HUES6 (cell line): ENCODE data around the gene LRRC26.
A peak's percentile ranks its signal among the peaks of the same experiment; 100 is the strongest.
"Not testable (repeated sequence)": the region's sequence is repeated elsewhere in the genome, so short reads cannot be mapped to it uniquely, and the experiment has no call there.

ENCODE experiments used
- H3K27ac ChIP-seq: 2 replicates; pipeline ENCODE4 v1.7.0; 2013; ENCODE audit warnings: low read depth, mild to moderate bottlenecking, low read length, inconsistent platforms
- H3K27me3 ChIP-seq: 2 replicates; pipeline ENCODE4 v1.6.1; 2013; ENCODE audit warnings: low read length; ENCODE audit not compliant: control insufficient read depth, insufficient read depth
- H3K36me3 ChIP-seq: 2 replicates; pipeline ENCODE4 v1.6.1; 2013; ENCODE audit warnings: low read length; ENCODE audit not compliant: control insufficient read depth, insufficient read depth
- H3K4me1 ChIP-seq: 2 replicates; pipeline ENCODE4 v1.6.1; 2013; ENCODE audit warnings: low read length; ENCODE audit not compliant: control insufficient read depth, insufficient read depth
- H3K4me3 ChIP-seq: 2 replicates; pipeline ENCODE4 v1.5.1; 2013; ENCODE audit warnings: low read depth, low read length
- H3K9ac ChIP-seq: one replicate; pipeline ENCODE4 v1.6.1; 2013; ENCODE audit warnings: mild to moderate bottlenecking, low read length
- H3K9me3 ChIP-seq: 2 replicates; pipeline ENCODE4 v1.6.1; 2013; ENCODE audit warnings: low read depth, low read length; ENCODE audit not compliant: control insufficient read depth, insufficient read depth

The LRRC26 gene

DNA sequence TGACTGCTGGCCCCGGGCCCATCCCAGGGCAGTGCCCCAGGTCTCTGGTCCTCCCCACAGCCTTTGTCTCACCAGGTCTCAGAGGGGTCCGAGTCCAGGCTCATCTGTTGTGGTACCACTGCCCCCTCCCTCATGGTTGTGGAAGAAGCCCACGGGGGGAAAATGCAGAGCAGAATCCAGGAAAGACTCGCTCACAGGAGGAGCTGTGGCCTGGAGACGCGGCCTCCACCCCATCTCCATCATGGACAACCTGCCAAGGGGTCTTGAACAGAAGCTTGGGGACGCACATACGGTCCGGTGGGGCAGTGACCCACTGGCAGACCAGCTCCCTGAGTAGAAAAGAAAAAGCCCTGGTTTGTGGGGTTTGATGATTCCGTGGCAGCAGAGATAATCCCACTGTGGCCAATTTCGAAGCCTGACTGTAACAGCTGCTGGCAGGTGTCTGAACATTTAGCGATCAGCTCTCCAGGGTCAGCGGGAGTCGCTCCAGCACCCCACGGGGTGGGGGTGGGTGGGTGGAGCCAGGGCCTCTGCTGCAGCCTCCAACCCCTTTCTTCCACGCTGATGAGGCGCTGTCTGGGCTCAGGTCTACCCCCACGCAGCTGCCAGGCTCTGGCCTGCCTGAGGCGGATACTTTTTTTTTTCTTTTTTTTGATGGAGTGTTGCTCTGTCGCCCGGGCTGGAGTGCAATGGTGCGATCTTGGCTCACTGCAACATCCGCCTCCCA lies 32.8 kb downstream of the LRRC26 start:
- H3K4me3 ChIP-seq, result no peak overlapping the region
- no peak overlapping the region for H3K27ac ChIP-seq
- 0 out of 2 replicates have a peak, but pooled peaks cover 3% of the 10 kb centered on the region for H3K4me1 ChIP-seq
- peaks cover 81% of the 10 kb centered on the region for H3K27me3 ChIP-seq
- no peak overlapping the region for H3K9ac ChIP-seq
- H3K9me3 ChIP-seq, result no peaks in the 10 kb centered on the region
- no peaks in the 10 kb centered on the region for H3K36me3 ChIP-seq

- no peak overlapping the region for H3K27ac ChIP-seq
- peaks cover 79% of the 10 kb centered on the region for H3K27me3 ChIP-seq
- no peak overlapping the region for H3K9ac ChIP-seq
- no peak overlapping the region for H3K4me3 ChIP-seq
- no peaks in the 10 kb centered on the region for H3K9me3 ChIP-seq
- 0 out of 2 replicates have a peak, but pooled peaks cover 3% of the 10 kb centered on the region for H3K4me1 ChIP-seq
- H3K36me3 ChIP-seq, result no peaks in the 10 kb centered on the region
Observed at GRCh38 chr9:137136261-137136880, 33.5 kb downstream of the LRRC26 start.

- peaks cover 76% of the 10 kb centered on the region for H3K27me3 ChIP-seq
- H3K36me3 ChIP-seq, H3K27ac ChIP-seq, H3K9me3 ChIP-seq, H3K9ac ChIP-seq, H3K4me1 ChIP-seq, H3K4me3 ChIP-seq: not testable (repeated sequence)
Observed at GRCh38 chr9:137135154-137135553, 34.7 kb downstream of the LRRC26 start.

DNA sequence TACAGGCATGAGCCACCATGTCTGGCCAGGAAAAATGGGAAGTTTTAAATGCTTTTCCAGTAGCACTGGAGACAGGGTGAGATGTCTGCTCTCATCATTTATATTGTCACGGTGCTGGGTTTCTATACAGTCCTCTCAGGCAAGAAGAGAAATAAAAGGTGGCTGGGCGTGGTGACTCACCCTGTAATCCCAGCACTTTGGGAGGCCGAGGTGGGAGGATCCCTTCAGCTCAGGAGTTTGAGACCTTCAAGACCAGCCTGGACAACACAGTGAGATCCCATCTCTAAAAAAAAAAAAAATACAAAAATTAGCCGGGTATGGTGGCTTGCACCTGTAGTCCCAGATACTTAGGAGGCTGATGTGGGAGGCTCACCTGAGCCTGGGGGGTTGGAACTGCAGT lies 35.7 kb downstream of the LRRC26 start:
- Histone ChIP-seq H3K36me3 (no peaks in the 10 kb centered on the region), H3K9ac (no peak overlapping the region), H3K9me3 (no peaks in the 10 kb centered on the region), H3K4me1 (0 out of 2 replicates have a peak, but pooled peaks cover 3% of the 10 kb centered on the region), H3K27ac (no peak overlapping the region), H3K4me3 (no peak overlapping the region), H3K27me3 (peaks cover 66% of the 10 kb centered on the region)

DNA sequence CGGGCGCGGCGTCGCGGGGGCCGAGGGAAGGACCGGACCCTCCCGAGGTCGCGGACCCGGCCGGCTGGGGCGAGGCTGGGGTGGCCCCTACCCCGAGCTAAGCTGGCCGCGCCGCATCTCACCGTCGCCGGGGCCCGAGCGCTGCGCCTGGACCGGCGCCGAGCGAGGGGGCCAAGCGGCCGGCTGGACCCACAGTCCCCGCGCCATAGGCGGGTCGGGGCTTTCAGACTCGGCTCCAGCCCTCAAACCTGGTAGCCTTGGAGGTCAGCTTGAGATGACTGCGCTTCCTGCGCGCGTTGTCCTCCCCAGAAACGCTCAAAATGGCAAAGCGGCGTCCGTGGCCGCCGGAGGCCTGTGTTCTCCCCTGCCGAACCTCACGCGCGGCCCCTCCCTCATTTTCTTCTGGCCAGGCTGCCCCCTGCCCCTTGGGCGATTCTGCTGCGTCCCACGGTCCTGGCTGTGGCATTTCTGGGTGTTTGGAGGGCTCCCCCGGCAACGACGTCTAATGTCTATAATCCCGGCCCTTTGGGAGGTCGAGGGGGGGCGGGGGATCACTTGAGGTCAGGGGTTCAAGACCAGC lies 39.6 kb downstream of the LRRC26 start:
- H3K27me3 ChIP-seq, result peaks cover 29% of the 10 kb centered on the region
- H3K9ac ChIP-seq, result peak overlapping the region; percentile 86
- H3K9me3 ChIP-seq, result no peaks in the 10 kb centered on the region
- H3K4me3 ChIP-seq, result peak overlapping the region; percentile 92
- peaks cover 15% of the 10 kb centered on the region; the same call in 1 of the 2 replicates for H3K4me1 ChIP-seq
- no peak overlapping the region for H3K27ac ChIP-seq
- H3K36me3 ChIP-seq, result no peaks in the 10 kb centered on the region

DNA sequence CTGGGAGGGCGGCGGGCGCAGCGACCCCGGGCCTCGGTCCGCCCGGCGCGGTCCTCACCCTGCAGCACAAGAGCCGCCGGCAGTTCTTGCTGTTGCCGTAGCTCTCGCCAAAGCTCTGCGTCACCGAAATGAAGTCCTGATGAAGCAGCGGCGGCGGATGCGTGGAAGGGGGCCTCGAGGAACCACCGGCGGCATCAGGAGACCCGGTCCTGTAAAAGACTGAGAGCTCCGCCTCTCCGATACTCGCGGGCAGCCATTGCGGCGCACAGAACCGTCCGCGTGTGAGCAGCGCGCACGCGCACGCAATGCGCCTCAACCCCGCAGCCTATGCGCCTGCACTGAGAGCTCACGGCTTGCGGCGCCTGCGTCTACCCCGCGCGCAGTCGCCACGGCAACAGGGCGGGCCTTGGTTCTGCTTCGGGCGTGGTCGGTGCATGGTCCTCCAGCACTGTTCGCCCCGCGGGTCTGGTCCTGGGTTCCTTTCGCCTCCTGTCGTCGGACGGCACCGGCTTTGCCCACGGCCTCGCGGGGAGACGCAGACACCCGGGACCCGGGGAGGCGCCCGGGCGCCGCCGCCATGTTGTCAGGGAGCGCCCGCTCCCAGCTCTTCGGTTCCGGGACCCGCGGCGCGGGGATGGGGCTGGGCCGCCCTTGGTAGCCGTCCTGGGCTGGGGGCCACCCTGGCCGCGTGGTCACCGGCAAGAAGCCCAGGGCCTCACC lies 40.2 kb downstream of the LRRC26 start:
- Histone ChIP-seq H3K27me3 (peaks cover 29% of the 10 kb centered on the region), H3K4me3 (peak overlapping the region; percentile 92), H3K9me3 (no peaks in the 10 kb centered on the region), H3K4me1 (peaks cover 15% of the 10 kb centered on the region; the same call in 1 of the 2 replicates), H3K36me3 (no peaks in the 10 kb centered on the region), H3K9ac (peak overlapping the region; percentile 86), H3K27ac (no peak overlapping the region)

GRCh38 chr9:137128862-137129455 lies 40.9 kb downstream of the LRRC26 start:
- peak overlapping the region; percentile 92 for H3K4me3 ChIP-seq

GRCh38 chr9:137128158-137128861 lies 41.5 kb downstream of the LRRC26 start:
- Histone ChIP-seq H3K4me3 (peak overlapping the region; percentile 92), H3K9ac (no peak overlapping the region), H3K4me1 (peaks cover 15% of the 10 kb centered on the region; the same call in 1 of the 2 replicates), H3K9me3 (no peaks in the 10 kb centered on the region), H3K27ac (no peak overlapping the region), H3K36me3 (no peaks in the 10 kb centered on the region), H3K27me3 (peaks cover 21% of the 10 kb centered on the region)

More at GRCh38 chr9:137128862-137129455, 40.9 kb downstream of the LRRC26 start:
- peaks cover 26% of the 10 kb centered on the region for H3K27me3 ChIP-seq
- peaks cover 15% of the 10 kb centered on the region; the same call in 1 of the 2 replicates for H3K4me1 ChIP-seq
- H3K9me3 ChIP-seq, result no peaks in the 10 kb centered on the region
- no peak overlapping the region for H3K27ac ChIP-seq
- H3K9ac ChIP-seq, result peak overlapping the region; percentile 86
- no peaks in the 10 kb centered on the region for H3K36me3 ChIP-seq

DNA sequence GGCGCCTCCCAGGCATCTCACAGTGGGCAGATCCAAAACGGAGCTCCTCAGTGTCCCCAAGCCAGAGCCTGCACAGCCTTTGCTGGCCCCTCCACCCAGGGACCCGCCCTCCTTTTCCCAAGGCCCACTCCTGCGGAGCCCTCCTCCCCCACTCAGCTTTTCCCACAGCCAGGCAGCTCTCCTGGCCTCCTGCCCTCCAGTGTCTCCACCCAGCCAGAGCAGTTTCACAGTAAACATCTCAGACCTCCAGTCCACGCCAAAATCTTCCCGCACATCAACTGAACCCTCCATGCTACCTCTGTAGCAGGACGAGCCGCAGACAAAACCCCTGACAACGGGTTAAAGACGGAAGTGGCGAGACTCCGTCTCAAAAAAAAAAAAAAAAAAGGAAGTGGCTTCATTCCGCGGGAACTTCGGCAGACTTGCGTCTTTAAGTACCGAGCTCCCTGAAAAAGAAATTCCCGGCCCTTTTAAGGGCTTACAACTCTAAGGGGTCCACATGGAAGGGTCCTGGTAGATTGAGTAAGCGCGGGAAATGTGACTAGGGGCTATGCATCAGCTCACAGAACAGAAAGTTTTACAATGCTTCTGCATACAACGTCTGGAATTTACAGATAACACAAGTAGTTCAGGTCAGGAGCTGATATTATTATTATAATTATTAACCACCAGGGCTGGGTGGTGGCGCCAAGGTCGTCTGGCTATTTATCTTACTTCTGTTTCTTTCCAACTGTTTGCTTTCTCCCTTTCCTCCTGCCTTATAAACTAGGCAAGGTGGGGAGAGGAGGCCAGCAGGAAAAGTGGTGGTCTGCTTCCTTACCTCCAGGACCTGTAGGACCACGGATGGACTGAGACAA lies 42.3 kb downstream of the LRRC26 start:
- H3K27ac ChIP-seq, result no peak overlapping the region
- no peak overlapping the region for H3K9ac ChIP-seq
- H3K4me1 ChIP-seq, result peaks cover 15% of the 10 kb centered on the region; the same call in 1 of the 2 replicates
- peak overlapping the region; percentile 92; the same call in 1 of the 2 replicates for H3K4me3 ChIP-seq
- H3K36me3 ChIP-seq, result no peaks in the 10 kb centered on the region
- H3K9me3 ChIP-seq, result no peaks in the 10 kb centered on the region
- H3K27me3 ChIP-seq, result peaks cover 15% of the 10 kb centered on the region
